GM19328 (cell line): ENCODE data around the gene XRCC1.
"Not testable (repeated sequence)": the region's sequence is repeated elsewhere in the genome, so short reads cannot be mapped to it uniquely, and the experiment has no call there.

Experiments used
- ATAC-seq: cut with Tn5 transposase; IDR thresholded peaks from one replicate; pipeline ENCODE4 v1.9.1; 2021; ENCODE audit warnings: mild to moderate bottlenecking, moderate library complexity; ENCODE audit not compliant: unreplicated experiment

Gene XRCC1

GRCh38 chr19:43575156-43575950 lies at the start of gene XRCC1, which contains the start of gene PINLYP:
TSS of gene XRCC1 (minus strand) at chr19:43575527. CDS start at chr19:43575458, 69 bp downstream.
TSS of gene PINLYP (plus strand) at chr19:43575801. CDS start at chr19:43577192, 1,391 bp downstream.
- ATAC-seq: peak; percentile 92

GRCh38 chr19:43624933-43625332 lies 49.6 kb upstream of the XRCC1 start:
- ATAC-seq: no peak

GRCh38 chr19:43623889-43624670 lies 48.8 kb upstream of the XRCC1 start:
- ATAC-seq: no peak

GRCh38 chr19:43622956-43623355 lies 47.6 kb upstream of the XRCC1 start:
- no peak for ATAC-seq

- ATAC-seq: no peak
Observed at GRCh38 chr19:43622070-43622469, 46.7 kb upstream of the XRCC1 start.

- ATAC-seq: no peak
Observed at GRCh38 chr19:43620061-43621001, 45.0 kb upstream of the XRCC1 start.

- peak; percentile 71 for ATAC-seq
Observed at GRCh38 chr19:43619262-43620060, 44.1 kb upstream of the XRCC1 start, which contains the start of gene ZNF428. TSS of gene ZNF428 (minus strand) at chr19:43619629. CDS start at chr19:43614304, 5,325 bp downstream.

GRCh38 chr19:43618921-43619261 lies 43.6 kb upstream of the XRCC1 start:
- peak; percentile 21 for ATAC-seq

GRCh38 chr19:43616954-43617353 lies 41.6 kb upstream of the XRCC1 start:
- ATAC-seq: no peak

GRCh38 chr19:43616306-43616705 lies 41.0 kb upstream of the XRCC1 start:
- no peak for ATAC-seq

- no peak for ATAC-seq
Observed at GRCh38 chr19:43612374-43612773, 37.0 kb upstream of the XRCC1 start.

GRCh38 chr19:43611788-43612187 lies 36.5 kb upstream of the XRCC1 start, which contains the start of gene SRRM5:
TSS of gene SRRM5 (plus strand) at chr19:43612088. CDS start at chr19:43612122, 34 bp downstream.
- ATAC-seq: no peak

- no peak for ATAC-seq
Observed at GRCh38 chr19:43610493-43610892, 35.2 kb upstream of the XRCC1 start.

GRCh38 chr19:43609872-43610271 lies 34.5 kb upstream of the XRCC1 start:
- no peak for ATAC-seq

- ATAC-seq: no peak
Observed at GRCh38 chr19:43607238-43608205, 32.2 kb upstream of the XRCC1 start.

GRCh38 chr19:43606569-43607229 lies 31.4 kb upstream of the XRCC1 start:
- ATAC-seq: no peak

GRCh38 chr19:43605875-43606568 lies 30.7 kb upstream of the XRCC1 start:
- ATAC-seq: no peak

- not testable (repeated sequence) for ATAC-seq
Observed at GRCh38 chr19:43600326-43600725, 25.0 kb upstream of the XRCC1 start.
